Ishikawa (cell line): ENCODE results near the gene EFNA5.

Experiments used
- CEBPB ChIP-seq: IDR thresholded peaks from 2 replicates; pipeline ENCODE4 v1.6.1; 2012
- CREB1 ChIP-seq: IDR thresholded peaks from 2 replicates; pipeline ENCODE4 v1.6.1; 2012; ENCODE audit warnings: low read depth
- EGR1 ChIP-seq: IDR thresholded peaks from 2 replicates; pipeline ENCODE4 v1.6.1; 2012
- EP300 ChIP-seq: IDR thresholded peaks from 2 replicates; pipeline ENCODE4 v1.6.1; 2012; ENCODE audit warnings: borderline replicate concordance
- FOXM1 ChIP-seq: IDR thresholded peaks from 2 replicates; pipeline ENCODE4 v1.6.1; 2012; ENCODE audit warnings: low read depth, borderline replicate concordance
- NFIC ChIP-seq: IDR thresholded peaks from 2 replicates; pipeline ENCODE4 v1.6.1; 2012
- RAD21 ChIP-seq: IDR thresholded peaks from 2 replicates; pipeline ENCODE4 v1.6.1; 2012; ENCODE audit warnings: low read depth
- TAF1 ChIP-seq: IDR thresholded peaks from 2 replicates; pipeline ENCODE4 v1.6.1; 2012; ENCODE audit warnings: low read depth, mild to moderate bottlenecking
- TCF12 ChIP-seq: IDR thresholded peaks from 2 replicates; pipeline ENCODE4 v1.6.1; 2012; ENCODE audit warnings: low read depth
- TEAD4 ChIP-seq: IDR thresholded peaks from 2 replicates; pipeline ENCODE4 v1.6.1; 2012
- YY1 ChIP-seq: IDR thresholded peaks from 2 replicates; pipeline ENCODE4 v1.6.1; 2012; ENCODE audit warnings: low read depth
- ZBTB7A ChIP-seq: IDR thresholded peaks from 2 replicates; pipeline ENCODE4 v1.6.1; 2012; ENCODE audit warnings: low read depth
- TF ChIP-seq, protein P1 (sequence below): IDR thresholded peaks from 2 replicates; pipeline ENCODE4 v1.6.1; 2012; ENCODE audit warnings: low read depth, mild to moderate bottlenecking
- TF ChIP-seq, protein P2 (sequence below): IDR thresholded peaks from 2 replicates; pipeline ENCODE4 v1.6.1; 2012
- TF ChIP-seq, protein P3 (sequence below): IDR thresholded peaks from 2 replicates; pipeline ENCODE4 v1.6.1; 2012

The EFNA5 gene

DNA sequence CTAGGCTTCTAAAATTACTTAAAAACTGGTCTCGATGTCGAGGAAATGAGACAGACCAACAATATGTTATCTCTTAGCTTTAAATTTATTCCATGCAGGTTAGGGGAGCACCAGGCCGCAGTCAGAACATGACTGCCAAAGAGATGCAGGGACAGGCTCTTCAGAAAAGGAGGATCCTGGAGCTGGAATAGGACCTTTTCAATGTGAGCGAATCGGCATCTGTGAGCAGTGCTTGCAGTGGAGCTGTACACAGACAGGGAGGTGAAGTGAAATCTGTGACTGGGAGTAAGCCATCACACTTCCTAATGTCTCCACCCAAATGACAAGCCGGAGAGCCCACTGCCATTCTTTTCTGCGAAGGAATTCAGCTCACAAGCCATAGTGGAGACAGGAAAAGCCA lies 78.2 kb downstream of the EFNA5 start:
- TF ChIP-seq TEAD4 (no peak), EGR1 (no peak), TAF1 (no peak)

DNA sequence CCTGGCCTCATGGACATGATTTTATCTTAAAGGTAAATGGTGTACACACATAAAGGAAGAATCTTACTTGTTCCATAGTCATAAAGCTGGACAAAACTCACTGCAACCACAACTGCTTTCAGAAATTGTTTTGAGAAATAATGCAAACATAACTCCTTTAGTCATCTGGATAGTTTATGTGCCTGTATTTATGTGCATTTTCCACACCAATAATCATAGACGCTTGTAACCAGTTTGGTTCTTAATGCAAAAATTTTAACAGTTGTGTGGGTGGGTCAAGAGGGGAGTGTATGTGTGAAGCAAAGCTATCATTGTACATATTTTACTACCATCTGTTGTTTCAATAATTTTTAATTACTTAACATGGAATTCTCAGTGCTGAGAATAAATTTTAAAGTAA lies 80.1 kb downstream of the EFNA5 start:
- no peak for TF ChIP-seq TEAD4
- TF ChIP-seq EP300, result no peak
- TF ChIP-seq, protein P1, sequence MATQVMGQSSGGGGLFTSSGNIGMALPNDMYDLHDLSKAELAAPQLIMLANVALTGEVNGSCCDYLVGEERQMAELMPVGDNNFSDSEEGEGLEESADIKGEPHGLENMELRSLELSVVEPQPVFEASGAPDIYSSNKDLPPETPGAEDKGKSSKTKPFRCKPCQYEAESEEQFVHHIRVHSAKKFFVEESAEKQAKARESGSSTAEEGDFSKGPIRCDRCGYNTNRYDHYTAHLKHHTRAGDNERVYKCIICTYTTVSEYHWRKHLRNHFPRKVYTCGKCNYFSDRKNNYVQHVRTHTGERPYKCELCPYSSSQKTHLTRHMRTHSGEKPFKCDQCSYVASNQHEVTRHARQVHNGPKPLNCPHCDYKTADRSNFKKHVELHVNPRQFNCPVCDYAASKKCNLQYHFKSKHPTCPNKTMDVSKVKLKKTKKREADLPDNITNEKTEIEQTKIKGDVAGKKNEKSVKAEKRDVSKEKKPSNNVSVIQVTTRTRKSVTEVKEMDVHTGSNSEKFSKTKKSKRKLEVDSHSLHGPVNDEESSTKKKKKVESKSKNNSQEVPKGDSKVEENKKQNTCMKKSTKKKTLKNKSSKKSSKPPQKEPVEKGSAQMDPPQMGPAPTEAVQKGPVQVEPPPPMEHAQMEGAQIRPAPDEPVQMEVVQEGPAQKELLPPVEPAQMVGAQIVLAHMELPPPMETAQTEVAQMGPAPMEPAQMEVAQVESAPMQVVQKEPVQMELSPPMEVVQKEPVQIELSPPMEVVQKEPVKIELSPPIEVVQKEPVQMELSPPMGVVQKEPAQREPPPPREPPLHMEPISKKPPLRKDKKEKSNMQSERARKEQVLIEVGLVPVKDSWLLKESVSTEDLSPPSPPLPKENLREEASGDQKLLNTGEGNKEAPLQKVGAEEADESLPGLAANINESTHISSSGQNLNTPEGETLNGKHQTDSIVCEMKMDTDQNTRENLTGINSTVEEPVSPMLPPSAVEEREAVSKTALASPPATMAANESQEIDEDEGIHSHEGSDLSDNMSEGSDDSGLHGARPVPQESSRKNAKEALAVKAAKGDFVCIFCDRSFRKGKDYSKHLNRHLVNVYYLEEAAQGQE, result no peak
- TF ChIP-seq TCF12, result no peak
- TF ChIP-seq NFIC, result no peak
- TF ChIP-seq, protein P2, sequence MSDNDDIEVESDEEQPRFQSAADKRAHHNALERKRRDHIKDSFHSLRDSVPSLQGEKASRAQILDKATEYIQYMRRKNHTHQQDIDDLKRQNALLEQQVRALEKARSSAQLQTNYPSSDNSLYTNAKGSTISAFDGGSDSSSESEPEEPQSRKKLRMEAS, result no peak
- no peak for TF ChIP-seq EGR1
- TF ChIP-seq YY1, result no peak
- TF ChIP-seq CEBPB, result no peak
- no peak for TF ChIP-seq CREB1
- TF ChIP-seq, protein P3, sequence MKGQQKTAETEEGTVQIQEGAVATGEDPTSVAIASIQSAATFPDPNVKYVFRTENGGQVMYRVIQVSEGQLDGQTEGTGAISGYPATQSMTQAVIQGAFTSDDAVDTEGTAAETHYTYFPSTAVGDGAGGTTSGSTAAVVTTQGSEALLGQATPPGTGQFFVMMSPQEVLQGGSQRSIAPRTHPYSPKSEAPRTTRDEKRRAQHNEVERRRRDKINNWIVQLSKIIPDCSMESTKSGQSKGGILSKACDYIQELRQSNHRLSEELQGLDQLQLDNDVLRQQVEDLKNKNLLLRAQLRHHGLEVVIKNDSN, result no peak
- TF ChIP-seq RAD21, result no peak
- no peak for TF ChIP-seq TAF1
- TF ChIP-seq FOXM1, result no peak
- TF ChIP-seq ZBTB7A, result no peak

DNA sequence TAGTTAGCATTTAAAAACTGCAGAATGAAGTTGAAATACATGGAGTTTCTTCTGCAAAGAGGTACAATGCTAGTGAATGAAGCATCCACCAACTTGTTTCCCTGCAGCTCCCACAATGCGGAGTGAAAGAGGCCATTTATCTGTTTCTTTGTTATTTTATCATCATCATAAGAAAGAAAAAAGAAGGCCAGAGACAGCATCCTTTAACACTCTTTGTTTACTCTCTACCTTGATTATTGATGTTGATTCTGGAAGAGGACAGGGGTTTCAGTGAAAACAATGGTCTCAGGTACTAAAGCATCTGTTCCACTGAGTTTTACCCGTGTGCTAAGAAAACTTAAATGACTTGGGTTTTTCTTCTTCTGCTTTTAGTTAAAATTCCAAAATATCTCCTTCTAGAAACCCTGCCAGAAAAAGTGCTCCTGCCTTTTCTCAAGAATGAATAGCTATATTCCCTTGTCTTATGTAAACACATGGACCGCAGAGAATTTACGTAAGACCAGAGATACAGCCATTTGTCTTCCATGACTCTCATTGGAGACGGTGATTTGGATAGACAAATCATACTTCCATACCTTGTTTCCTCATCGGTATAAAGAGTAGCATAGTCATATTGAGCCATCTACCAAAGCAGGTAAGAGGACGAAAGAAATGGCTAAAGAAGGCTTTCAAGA lies 81.1 kb downstream of the EFNA5 start:
- TF ChIP-seq RAD21, result no peak
- TF ChIP-seq FOXM1, result no peak
- TF ChIP-seq ZBTB7A, result no peak
- TF ChIP-seq TAF1, result no peak
- no peak for TF ChIP-seq TEAD4
- no peak for TF ChIP-seq NFIC
- no peak for TF ChIP-seq YY1
- no peak for TF ChIP-seq TCF12

DNA sequence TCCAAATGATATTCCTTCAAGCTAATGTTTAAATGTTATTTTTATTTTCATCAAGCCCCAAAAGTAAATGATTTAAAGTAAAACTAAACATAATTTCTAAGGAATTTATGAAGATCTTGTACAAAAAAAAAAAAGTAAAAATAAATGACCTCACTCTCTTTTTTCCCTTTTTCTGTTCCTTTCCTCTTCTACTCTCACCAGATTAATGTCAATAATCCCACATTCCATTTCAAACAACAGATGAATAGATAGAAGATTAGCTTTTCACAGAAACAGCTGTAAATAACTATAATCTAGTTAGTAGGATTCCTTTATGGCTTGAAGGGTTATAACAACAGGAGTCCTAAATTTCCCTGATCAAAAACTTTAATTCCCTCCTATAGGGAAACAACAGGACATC lies 88.1 kb downstream of the EFNA5 start:
- TF ChIP-seq TEAD4 (no peak), TCF12 (no peak), FOXM1 (no peak)

DNA sequence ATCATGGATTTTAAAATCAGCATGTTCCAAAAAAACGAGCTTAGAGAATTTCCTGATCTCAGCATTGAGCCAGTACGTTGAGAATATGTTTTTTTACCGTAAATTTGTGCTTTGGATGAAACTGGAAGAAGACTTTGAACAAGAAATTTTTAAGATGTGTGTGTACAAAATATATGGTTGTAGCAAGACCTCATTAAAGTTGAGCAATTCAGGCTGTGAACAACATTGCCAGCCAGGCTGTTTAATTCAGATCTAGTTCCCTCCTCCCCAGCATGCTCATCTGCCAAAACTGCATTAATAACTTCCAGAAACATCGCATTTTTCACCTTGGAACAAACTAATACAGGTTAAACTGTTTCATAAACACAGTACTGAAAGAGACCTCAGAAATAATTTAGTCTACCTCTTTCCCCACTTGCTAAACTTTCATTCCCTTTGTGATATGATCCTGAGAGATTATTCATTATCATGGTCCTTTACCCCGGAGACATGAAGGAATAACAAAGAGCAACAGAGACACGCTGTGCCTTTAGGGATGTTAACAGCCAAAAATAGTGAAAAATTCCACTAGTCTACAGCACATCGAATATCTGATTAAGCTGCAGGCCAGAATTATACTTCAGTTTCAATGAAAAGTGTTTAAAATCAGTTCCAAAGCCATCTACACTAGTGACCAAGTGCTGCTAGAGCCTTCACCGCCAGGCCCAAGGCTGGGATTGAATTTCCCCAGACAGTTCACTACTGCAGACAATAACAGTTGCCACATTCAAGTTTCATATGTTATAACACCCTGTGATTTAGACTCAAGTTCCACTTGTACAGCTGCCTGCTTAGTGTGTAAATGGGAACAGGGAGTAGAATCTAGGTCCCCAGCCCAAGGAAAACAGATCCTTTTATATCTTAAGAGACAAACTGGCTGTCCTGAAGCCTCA lies 89.6 kb downstream of the EFNA5 start:
- TF ChIP-seq RAD21, result no peak
- TF ChIP-seq, protein P1, result no peak
- TF ChIP-seq, protein P2, result no peak
- TF ChIP-seq EGR1, result no peak
- no peak for TF ChIP-seq TCF12
- TF ChIP-seq, protein P3, result no peak
- TF ChIP-seq YY1, result no peak
- no peak for TF ChIP-seq NFIC
- TF ChIP-seq FOXM1, result no peak
- no peak for TF ChIP-seq ZBTB7A
- no peak for TF ChIP-seq CREB1
- TF ChIP-seq TAF1, result no peak
- TF ChIP-seq CEBPB, result no peak
